ENCODE results near the gene SLC25A21.

- TF ChIP-seq, protein P1, sequence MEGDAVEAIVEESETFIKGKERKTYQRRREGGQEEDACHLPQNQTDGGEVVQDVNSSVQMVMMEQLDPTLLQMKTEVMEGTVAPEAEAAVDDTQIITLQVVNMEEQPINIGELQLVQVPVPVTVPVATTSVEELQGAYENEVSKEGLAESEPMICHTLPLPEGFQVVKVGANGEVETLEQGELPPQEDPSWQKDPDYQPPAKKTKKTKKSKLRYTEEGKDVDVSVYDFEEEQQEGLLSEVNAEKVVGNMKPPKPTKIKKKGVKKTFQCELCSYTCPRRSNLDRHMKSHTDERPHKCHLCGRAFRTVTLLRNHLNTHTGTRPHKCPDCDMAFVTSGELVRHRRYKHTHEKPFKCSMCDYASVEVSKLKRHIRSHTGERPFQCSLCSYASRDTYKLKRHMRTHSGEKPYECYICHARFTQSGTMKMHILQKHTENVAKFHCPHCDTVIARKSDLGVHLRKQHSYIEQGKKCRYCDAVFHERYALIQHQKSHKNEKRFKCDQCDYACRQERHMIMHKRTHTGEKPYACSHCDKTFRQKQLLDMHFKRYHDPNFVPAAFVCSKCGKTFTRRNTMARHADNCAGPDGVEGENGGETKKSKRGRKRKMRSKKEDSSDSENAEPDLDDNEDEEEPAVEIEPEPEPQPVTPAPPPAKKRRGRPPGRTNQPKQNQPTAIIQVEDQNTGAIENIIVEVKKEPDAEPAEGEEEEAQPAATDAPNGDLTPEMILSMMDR (IDR thresholded peaks at IDR 0.05) = no peak
- TF ChIP-seq EP300 (IDR thresholded peaks at IDR 0.05) = no peak
- no peak for TF ChIP-seq POLR2A (IDR thresholded peaks at IDR 0.05)
Measured at GRCh38 chr14:36986407-36986806, 186.0 kb downstream of the SLC25A21 start.
